ENCODE data around the gene PDXDC1. TPM values are rescaled to one million over a fixed set of nuclear protein-coding genes. Genes with fewer than 3 reads are reported as not detected.
A peak's percentile ranks its signal among the peaks of the same experiment; 100 is the strongest.
"Not testable (repeated sequence)": the region's sequence is repeated elsewhere in the genome, so short reads cannot be mapped to it uniquely, and the experiment has no call there.

The PDXDC1 gene
- polyA plus RNA-seq, 2 of the 4 experiments (the other 2 are of a cell fraction): 71.4 to 73.9 TPM

DNA sequence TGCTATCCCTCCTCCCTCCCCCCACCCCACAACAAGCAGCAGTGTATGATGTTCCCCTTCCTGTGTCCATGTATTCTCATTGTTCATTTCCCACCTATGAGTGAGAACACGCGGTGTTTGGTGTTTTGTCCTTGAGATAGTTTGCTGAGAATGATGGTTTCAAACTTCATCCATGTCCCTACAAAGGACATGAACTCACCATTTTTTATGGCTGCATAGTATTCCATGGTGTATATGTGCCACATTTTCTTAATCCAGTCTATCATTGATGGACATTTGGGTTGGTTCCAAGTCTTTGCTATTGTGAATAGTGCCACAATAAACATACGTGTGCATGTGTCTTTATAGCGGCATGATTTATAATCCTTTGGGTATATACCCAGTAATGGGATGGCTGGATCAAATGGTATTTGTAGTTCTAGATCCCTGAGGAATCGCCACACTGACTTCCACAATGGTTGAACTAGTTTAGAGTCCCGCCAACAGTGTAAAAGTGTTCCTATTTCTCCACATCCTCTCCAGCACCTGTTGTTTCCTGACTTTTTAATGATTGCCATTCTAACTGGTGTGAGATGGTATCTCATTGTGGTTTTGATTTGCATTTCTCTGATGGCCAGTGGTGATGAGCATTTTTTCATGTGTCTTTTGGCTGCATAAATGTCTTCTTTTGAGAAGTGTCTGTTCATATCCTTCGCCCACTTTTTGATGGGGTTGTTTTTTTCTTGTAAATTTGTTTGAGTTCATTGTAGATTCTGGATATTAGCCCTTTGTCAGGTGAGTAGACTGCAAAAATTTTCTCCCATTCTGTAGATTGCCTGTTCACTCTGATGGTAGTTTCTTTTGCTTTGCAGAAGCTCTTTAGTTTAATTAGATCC is 18.7 kb downstream of the PDXDC1 start:
- H3K27ac ChIP-seq; H3K4me3 ChIP-seq; POLR2A ChIA-PET; ATAC-seq; H3K4me2 ChIP-seq; CTCF ChIA-PET; H3K9me3 ChIP-seq; DNase-seq (ENCODE audit: low read depth in 1 of 2, low spot score in 1 of 2); H3K4me1 ChIP-seq; FAIRE-seq: not testable (repeated sequence)
- WGBS (ENCODE audit: missing lambda C conversion rate): 84% methylated on average over 7 of the region's 7 CpGs

DNA sequence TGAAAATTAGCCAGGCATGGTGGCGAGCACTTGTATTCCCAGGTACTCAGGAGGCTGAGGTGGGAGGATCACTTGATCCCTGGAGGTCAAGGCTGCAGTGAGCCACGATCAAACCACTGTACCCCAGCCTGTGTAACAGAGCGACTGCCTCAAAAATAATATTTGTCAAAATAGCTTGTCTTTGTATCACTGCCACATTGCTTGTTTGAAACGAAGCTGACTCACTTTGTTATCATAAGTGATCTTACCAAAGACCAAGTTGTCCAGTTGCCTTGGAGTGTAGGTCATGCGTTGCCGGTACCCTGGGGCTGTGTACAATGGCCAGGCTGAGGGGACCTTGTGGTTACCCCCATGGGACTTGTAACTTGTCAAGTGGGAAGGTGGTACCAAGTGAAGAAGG is 21.9 kb downstream of the PDXDC1 start:
- H3K27ac ChIP-seq; CTCF ChIA-PET; H3K9me3 ChIP-seq; FAIRE-seq; POLR2A ChIA-PET; DNase-seq (ENCODE audit: low read depth in 1 of 2, low spot score in 1 of 2); ATAC-seq; H3K4me1 ChIP-seq; H3K4me2 ChIP-seq; H3K4me3 ChIP-seq: not testable (repeated sequence)
- WGBS (ENCODE audit: missing lambda C conversion rate): 67% methylated on average over 6 of the region's 6 CpGs

DNA sequence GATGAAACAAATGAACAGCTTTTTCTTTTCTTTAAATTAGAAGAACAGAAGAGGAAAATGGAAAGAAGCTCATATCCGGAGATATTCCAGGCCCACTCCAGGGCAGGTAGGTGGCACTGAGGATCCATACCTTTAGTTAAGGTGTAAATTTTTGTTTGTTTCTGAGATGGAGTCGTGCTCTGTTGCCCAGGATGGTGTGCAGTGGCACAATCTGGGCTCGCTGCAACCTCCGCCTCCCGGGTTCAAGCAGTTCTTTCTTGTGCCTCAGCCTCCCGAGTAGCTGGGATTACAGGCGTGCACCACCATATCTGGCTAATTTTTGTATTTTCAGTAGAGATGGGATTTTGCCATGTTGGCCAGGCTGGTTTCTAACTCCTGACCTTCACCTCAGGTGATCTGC is 23.5 kb downstream of the PDXDC1 start:
- 93% methylated on average over 7 of the region's 7 CpGs for WGBS (ENCODE audit: missing lambda C conversion rate)
- CTCF ChIA-PET, FAIRE-seq: not testable (repeated sequence)

DNA sequence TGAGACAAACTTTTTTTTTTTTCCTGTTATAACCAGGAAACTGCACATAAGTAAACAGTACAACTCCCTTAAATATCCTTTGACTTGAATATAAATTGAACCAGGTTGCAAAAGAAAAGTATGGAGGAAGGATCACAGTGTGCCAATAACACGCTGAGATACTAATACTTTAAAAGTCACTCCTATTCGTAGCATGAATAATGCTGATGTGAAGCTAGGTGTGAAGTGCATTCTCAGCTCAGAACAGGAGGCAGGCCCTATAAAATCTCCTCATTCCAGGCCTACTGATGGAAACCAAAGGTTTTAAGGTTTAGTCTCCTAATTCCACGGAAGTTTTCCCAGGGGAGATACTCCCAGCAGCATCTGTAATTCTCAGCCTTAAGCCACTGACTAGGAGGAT is 25.0 kb downstream of the PDXDC1 start:
- H3K4me1 ChIP-seq; CTCF ChIA-PET; POLR2A ChIA-PET; ATAC-seq; H3K9me3 ChIP-seq; H3K4me3 ChIP-seq; DNase-seq (ENCODE audit: low read depth in 1 of 2, low spot score in 1 of 2); FAIRE-seq; H3K27ac ChIP-seq; H3K4me2 ChIP-seq: not testable (repeated sequence)
- WGBS (ENCODE audit: missing lambda C conversion rate): 91% methylated on average over 3 of the region's 3 CpGs

More for the DNA sequence above, 23.5 kb downstream of the PDXDC1 start:
- POLR2A ChIA-PET; H3K4me2 ChIP-seq; DNase-seq (ENCODE audit: low read depth in 1 of 2, low spot score in 1 of 2); H3K9me3 ChIP-seq; H3K4me1 ChIP-seq; H3K4me3 ChIP-seq; ATAC-seq; H3K27ac ChIP-seq: not testable (repeated sequence)

DNA sequence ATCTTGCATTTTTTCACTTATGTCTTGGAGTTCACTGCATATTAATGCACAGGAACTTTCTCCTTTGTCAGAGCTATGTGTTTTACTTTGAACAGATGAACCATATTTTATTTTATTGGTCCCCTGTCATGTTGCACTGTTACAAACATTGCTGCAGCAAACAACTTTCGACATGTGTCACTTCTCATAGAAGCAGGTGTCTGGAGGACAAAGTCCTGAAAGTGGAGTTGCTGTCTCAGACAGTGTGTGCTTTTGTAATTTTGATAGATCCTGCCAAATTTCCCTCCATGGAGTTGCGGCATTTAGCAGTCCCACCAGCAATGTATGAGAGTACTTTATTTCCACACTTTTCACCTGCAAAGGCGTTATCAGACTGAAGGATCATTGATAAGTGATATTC is 27.6 kb downstream of the PDXDC1 start:
- DNase-seq (ENCODE audit: low read depth in 1 of 2, low spot score in 1 of 2); ATAC-seq; POLR2A ChIA-PET: not testable (repeated sequence)

GRCh38 chr16:15005357-15006132 is 30.7 kb downstream of the PDXDC1 start:
- H3K4me2 ChIP-seq; H3K9me3 ChIP-seq; FAIRE-seq; POLR2A ChIA-PET; DNase-seq (ENCODE audit: low read depth in 1 of 2, low spot score in 1 of 2); H3K4me1 ChIP-seq; H3K4me3 ChIP-seq; CTCF ChIA-PET; ATAC-seq; H3K27ac ChIP-seq: not testable (repeated sequence)
- 82% methylated on average over 5 of the region's 5 CpGs for WGBS (ENCODE audit: missing lambda C conversion rate)

More for the DNA sequence above, 27.6 kb downstream of the PDXDC1 start:
- CTCF ChIA-PET, H3K9me3 ChIP-seq, H3K4me2 ChIP-seq, H3K4me3 ChIP-seq, H3K4me1 ChIP-seq, H3K27ac ChIP-seq: not testable (repeated sequence)
- WGBS (ENCODE audit: missing lambda C conversion rate): 89% methylated on average over 1 of the region's 3 CpGs
- FAIRE-seq: peak; percentile 32

DNA sequence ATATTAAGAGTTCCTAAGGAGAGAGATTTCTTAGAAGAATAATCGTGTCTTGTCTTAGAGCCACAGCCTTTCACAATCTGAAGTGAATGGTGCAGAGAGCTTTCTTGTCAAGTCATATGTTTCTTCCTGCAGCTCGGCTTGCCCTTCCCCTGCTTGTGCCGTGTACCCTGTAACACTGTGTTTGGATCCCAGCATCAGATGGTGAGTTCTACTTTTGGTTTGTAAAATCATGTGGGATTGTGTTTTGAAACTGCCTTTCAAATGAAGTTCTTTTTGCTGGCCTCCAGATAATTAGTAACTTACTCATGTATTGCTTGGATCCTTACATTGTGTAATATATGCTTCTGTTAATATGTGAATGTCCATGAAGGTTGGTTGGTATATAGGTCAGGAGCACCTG is 33.8 kb downstream of the PDXDC1 start:
- H3K4me3 ChIP-seq; POLR2A ChIA-PET; H3K4me2 ChIP-seq; CTCF ChIA-PET; FAIRE-seq; H3K9me3 ChIP-seq; H3K4me1 ChIP-seq; DNase-seq (ENCODE audit: low read depth in 1 of 2, low spot score in 1 of 2); H3K27ac ChIP-seq; ATAC-seq: not testable (repeated sequence)
- 89% methylated on average over 3 of the region's 3 CpGs for WGBS (ENCODE audit: missing lambda C conversion rate)

DNA sequence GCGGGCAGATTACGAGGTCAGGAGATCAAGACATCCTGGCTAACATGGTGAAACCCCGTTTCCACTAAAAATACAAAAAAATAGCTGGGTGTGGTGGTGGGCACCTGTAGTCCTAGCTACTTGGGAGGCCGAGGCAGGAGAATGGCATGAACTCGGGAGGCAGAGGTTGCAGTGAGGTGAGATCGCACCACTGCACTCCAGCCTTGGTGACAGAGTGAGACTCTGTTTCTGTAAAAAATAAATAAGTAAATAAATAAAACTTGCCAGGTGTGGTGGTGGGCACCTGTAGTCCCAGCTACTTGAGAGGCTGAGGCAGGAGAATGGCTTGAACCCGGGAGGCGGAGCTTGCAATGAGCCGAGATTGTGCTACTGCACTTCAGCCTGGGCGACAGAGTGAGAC is 38.1 kb downstream of the PDXDC1 start:
- WGBS (ENCODE audit: missing lambda C conversion rate): 91% methylated on average over 10 of the region's 10 CpGs
- H3K27ac ChIP-seq; CTCF ChIA-PET; FAIRE-seq; DNase-seq (ENCODE audit: low read depth in 1 of 2, low spot score in 1 of 2); H3K4me3 ChIP-seq; POLR2A ChIA-PET; H3K4me2 ChIP-seq; H3K9me3 ChIP-seq; ATAC-seq; H3K4me1 ChIP-seq: not testable (repeated sequence)

Measured in A549 (cell line).